ENCODE measurements around the gene DLGAP4. TPM values are rescaled to one million over a fixed set of nuclear protein-coding genes. Genes with fewer than 3 reads are reported as not detected.

DLGAP4 gene
- total and polyA plus RNA-seq, 9 of the 15 experiments (the other 6 are each of a cell fraction or from before 2014, with no cell fraction given), result 0.31 to 34.1 (median 4.5) TPM

GRCh38 chr20:36573103-36573797 is 267.1 kb downstream of the DLGAP4 start, which contains the start of gene TGIF2 (continued):
- TF ChIP-seq E2F8 (IDR thresholded peaks at IDR 0.05; ENCODE audit: low read depth, partially characterized antibody), result no peak
- peak; percentile 67 for TF ChIP-seq MAX (CRISPR knock-in tag; IDR thresholded peaks at IDR 0.05)
- no peak for TF ChIP-seq MYNN (IDR thresholded peaks at IDR 0.05)
- TF ChIP-seq MYNN (CRISPR knock-in tag; IDR thresholded peaks at IDR 0.05), result no peak
- peak; percentile 99 to 100 for TF ChIP-seq MAZ (CRISPR knock-in tag; conservative IDR thresholded peaks at IDR 0.05 in 1 of 2, IDR thresholded peaks at IDR 0.05 in 1 of 2)
- TF ChIP-seq ZNF174 (CRISPR knock-in tag; IDR thresholded peaks at IDR 0.05), result no peak
- TF ChIP-seq ZNF586 (CRISPR knock-in tag; conservative IDR thresholded peaks at IDR 0.05), result no peak
- TF ChIP-seq NR3C1 (CRISPR knock-in tag; IDR thresholded peaks at IDR 0.05), result no peak
- no peak for TF ChIP-seq EWSR1 (IDR thresholded peaks at IDR 0.05; ENCODE audit: borderline replicate concordance, low read depth, partially characterized antibody)
- TF ChIP-seq RERE (CRISPR knock-in tag; IDR thresholded peaks at IDR 0.05; ENCODE audit: borderline replicate concordance), result no peak
- TF ChIP-seq TOE1 (IDR thresholded peaks at IDR 0.05; ENCODE audit: borderline replicate concordance), result no peak
- no peak for TF ChIP-seq TOE1 (CRISPR knock-in tag; IDR thresholded peaks at IDR 0.05; ENCODE audit: borderline replicate concordance, low read depth)
- no peak for TF ChIP-seq MCM3 (IDR thresholded peaks at IDR 0.05)
- TF ChIP-seq ARID1B (IDR thresholded peaks at IDR 0.05), result no peak
- no peak for TF ChIP-seq HMBOX1 (IDR thresholded peaks at IDR 0.05)
- TF ChIP-seq U2AF1 (optimal IDR thresholded peaks at IDR 0.05; ENCODE audit: low read depth, low read length), result no peak
- TF ChIP-seq ZNF212 (CRISPR knock-in tag; IDR thresholded peaks at IDR 0.05), result no peak
- TF ChIP-seq GATA2 (CRISPR knock-in tag; IDR thresholded peaks at IDR 0.05), result no peak

Data from K562 (cell line).